Measurements from ENCODE around the gene DESI1. TPM values are rescaled to one million over a fixed set of nuclear protein-coding genes. Genes with fewer than 3 reads are reported as not detected.
A peak's percentile ranks its signal among the peaks of the same experiment; 100 is the strongest.

The DESI1 gene
- polyA plus RNA-seq, 2 of the 4 experiments (the other 2 are of a cell fraction): 13.9 to 19.4 TPM

DNA sequence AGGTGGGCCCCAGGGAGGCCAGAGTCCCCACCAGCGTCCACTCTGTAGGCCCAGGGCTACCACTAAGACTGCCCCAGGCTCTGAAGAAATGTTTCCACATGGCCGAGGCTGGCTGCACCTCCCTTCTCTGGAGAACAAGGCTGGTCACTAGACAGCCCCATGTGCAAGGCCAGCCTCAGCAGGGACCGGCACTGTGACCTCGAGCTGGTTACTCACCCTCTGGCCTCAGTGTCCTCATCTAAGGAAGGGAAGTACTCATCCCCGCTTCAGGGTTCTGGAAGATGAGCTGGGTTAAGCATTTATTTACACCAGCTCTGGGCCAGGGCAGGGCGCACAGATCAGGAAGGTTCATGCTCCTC, 40.9 kb downstream of the DESI1 start:
- ATAC-seq (no peak), FAIRE-seq (no peak), DNase-seq (ENCODE audit: low read depth in 1 of 2, low spot score in 1 of 2) (no peak)
- H3K4me2 ChIP-seq: no peak overlapping the region
- no CpG with 5 or more reads among the region's 6 CpGs for WGBS (ENCODE audit: missing lambda C conversion rate)
- H3K9me3 ChIP-seq: no peaks in the 10 kb centered on the region
- TF ChIP-seq, protein P1, sequence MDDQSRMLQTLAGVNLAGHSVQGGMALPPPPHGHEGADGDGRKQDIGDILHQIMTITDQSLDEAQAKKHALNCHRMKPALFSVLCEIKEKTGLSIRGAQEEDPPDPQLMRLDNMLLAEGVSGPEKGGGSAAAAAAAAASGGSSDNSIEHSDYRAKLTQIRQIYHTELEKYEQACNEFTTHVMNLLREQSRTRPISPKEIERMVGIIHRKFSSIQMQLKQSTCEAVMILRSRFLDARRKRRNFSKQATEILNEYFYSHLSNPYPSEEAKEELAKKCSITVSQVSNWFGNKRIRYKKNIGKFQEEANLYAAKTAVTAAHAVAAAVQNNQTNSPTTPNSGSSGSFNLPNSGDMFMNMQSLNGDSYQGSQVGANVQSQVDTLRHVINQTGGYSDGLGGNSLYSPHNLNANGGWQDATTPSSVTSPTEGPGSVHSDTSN (IDR thresholded peaks at IDR 0.05): no peak
- no peak for TF ChIP-seq TFCP2L1 (CRISPR knock-in tag; IDR thresholded peaks at IDR 0.05)
- no peak for TF ChIP-seq FOXS1 (CRISPR knock-in tag; IDR thresholded peaks at IDR 0.05)
- TF ChIP-seq, protein P2, sequence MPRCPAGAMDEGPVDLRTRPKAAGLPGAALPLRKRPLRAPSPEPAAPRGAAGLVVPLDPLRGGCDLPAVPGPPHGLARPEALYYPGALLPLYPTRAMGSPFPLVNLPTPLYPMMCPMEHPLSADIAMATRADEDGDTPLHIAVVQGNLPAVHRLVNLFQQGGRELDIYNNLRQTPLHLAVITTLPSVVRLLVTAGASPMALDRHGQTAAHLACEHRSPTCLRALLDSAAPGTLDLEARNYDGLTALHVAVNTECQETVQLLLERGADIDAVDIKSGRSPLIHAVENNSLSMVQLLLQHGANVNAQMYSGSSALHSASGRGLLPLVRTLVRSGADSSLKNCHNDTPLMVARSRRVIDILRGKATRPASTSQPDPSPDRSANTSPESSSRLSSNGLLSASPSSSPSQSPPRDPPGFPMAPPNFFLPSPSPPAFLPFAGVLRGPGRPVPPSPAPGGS (IDR thresholded peaks at IDR 0.05): no peak
- TF ChIP-seq HOXB13 (CRISPR knock-in tag; IDR thresholded peaks at IDR 0.05; ENCODE audit: low read depth): no peak
- CTCF ChIA-PET: interaction anchor here (1.1 to 4.6 kb wide), 5 partner anchors 10 to 87 kb away, joined by 3 to 17 read pairs (median 4); partner anchors contain the start of genes PMM1 and POLR3H
- H3K4me3 ChIP-seq: no peak overlapping the region
- POLR2A ChIA-PET: interaction anchor here (2.4 kb wide), 1 partner anchor 10 kb away, joined by 12 read pairs; the partner anchor contains the start of gene PMM1
- no peak overlapping the region for H3K27ac ChIP-seq
- H3K4me1 ChIP-seq: no peaks in the 10 kb centered on the region

DNA sequence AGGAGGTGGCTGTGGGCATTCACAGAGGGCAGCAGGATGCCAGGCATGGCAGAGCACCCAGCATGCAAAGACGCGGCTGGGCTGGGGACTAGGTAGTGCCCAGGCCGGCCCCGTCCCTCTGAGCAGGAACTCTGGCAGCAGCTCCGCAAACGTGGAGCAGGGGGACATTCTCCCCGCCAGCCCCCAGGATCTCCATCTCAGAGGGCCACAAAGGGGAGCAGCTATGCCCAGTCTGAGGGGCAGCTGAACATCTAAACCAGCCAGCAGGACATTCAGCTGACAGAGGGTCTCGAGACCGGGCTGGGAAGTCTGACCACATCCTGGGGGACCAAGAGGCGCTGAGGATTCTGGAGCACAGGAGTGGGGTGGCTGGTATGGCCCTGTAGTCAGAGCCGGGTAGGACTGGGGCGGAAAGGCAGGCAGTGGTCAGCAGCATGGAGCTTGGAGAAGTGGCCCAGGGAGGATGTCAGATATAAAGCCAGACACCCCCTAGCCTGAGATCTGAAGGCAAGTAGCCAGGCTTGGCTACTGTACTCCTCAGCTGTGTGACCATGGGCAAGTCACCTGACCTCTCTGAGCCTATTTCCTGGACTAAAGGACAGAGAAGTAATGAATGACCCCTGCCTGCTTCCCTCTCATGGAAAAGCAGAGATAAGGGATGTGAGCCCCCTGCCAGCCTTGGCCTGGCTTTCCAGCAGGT, 41.4 kb downstream of the DESI1 start:
- no peak overlapping the region for H3K4me3 ChIP-seq
- POLR2A ChIA-PET: interaction anchor here (2.4 kb wide), 1 partner anchor 10 kb away, joined by 12 read pairs; the partner anchor contains the start of gene PMM1
- CTCF ChIA-PET: interaction anchor here (1.1 to 4.6 kb wide), 7 partner anchors 10 to 87 kb away, joined by 3 to 17 read pairs (median 5); partner anchors contain the start of genes PMM1 and POLR3H
- H3K9me3 ChIP-seq: no peaks in the 10 kb centered on the region
- WGBS (ENCODE audit: missing lambda C conversion rate): 92% methylated on average over 10 of the region's 12 CpGs
- ATAC-seq: no peak
- no peak overlapping the region for H3K4me2 ChIP-seq
- TF ChIP-seq NFE2L2 (conservative IDR thresholded peaks at IDR 0.05; ENCODE audit: low read length) (no peak), ZFP36 (IDR thresholded peaks at IDR 0.05; ENCODE audit: borderline replicate concordance, partially characterized antibody) (peak; percentile 42)
- H3K27ac ChIP-seq: no peak overlapping the region
- no peak for FAIRE-seq
- no peaks in the 10 kb centered on the region for H3K4me1 ChIP-seq
- no peak for DNase-seq (ENCODE audit: low read depth in 1 of 2, low spot score in 1 of 2)

DNA sequence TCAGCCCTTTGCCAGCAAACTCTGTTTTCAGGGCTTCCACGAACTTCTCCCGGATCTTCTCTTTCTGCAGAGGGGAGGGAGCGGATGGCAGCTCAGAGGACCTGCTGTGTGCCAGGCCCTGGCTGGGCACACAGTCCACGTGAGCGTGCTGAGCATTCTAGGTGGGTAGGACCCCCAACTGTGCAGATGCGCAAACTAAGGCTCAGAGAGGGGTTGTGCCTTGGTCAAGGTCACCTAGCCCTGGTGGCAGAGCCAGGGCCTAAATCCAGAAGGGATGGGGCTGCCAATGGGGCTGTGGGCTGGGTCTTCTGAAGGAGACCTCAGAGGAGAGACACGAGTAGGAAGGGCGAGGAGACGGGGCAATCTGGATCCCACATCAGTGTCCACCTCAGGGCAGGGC, 42.0 kb downstream of the DESI1 start:
- CTCF ChIA-PET: interaction anchor here (0.9 to 4.6 kb wide), 7 partner anchors 10 to 88 kb away, joined by 3 to 17 read pairs (median 5); partner anchors contain the start of genes PMM1 and POLR3H
- TF ChIP-seq, protein P3, sequence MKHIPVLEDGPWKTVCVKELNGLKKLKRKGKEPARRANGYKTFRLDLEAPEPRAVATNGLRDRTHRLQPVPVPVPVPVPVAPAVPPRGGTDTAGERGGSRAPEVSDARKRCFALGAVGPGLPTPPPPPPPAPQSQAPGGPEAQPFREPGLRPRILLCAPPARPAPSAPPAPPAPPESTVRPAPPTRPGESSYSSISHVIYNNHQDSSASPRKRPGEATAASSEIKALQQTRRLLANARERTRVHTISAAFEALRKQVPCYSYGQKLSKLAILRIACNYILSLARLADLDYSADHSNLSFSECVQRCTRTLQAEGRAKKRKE (CRISPR knock-in tag; IDR thresholded peaks at IDR 0.05; ENCODE audit: low read depth): no peak
- TF ChIP-seq NPAS2 (CRISPR knock-in tag; IDR thresholded peaks at IDR 0.05; ENCODE audit: borderline replicate concordance) (no peak), RFX5 (IDR thresholded peaks at IDR 0.05) (no peak)
- 98% methylated on average over 6 of the region's 9 CpGs for WGBS (ENCODE audit: missing lambda C conversion rate)
- ATAC-seq (no peak), DNase-seq (ENCODE audit: low read depth in 1 of 2, low spot score in 1 of 2) (no peak), FAIRE-seq (no peak)
- Histone ChIP-seq H3K9me3 (no peaks in the 10 kb centered on the region), H3K4me1 (no peaks in the 10 kb centered on the region), H3K4me3 (no peak overlapping the region), H3K27ac (no peak overlapping the region), H3K4me2 (no peak overlapping the region)
- POLR2A ChIA-PET: interaction anchor here (2.4 kb wide), 1 partner anchor 11 kb away, joined by 12 read pairs; the partner anchor contains the start of gene PMM1

DNA sequence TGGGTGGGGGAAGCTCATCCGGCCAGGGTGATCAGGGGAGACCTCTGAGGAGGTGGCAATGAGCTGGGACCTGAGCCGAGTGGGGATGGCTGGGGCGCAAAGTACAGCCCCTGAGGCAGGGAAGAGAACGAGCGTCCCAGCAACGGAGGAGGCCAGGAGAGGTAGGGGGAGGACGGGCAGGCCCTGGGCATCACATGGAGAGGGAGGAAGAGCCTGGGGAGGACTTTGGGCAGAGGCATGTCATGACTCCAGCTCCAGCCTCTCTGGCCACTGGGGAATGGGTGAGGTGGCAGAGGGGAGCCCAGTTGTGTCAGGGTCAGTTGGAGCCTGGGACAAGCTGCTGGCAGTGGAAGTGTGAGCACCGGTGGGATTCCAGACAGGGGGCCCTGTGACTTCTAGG, 42.7 kb downstream of the DESI1 start:
- no peaks in the 10 kb centered on the region for H3K4me1 ChIP-seq
- H3K4me2 ChIP-seq: no peak overlapping the region
- no peak overlapping the region for H3K4me3 ChIP-seq
- no peak for FAIRE-seq
- no peak for ATAC-seq
- no peak overlapping the region for H3K27ac ChIP-seq
- TF ChIP-seq KDM1A (IDR thresholded peaks at IDR 0.05; ENCODE audit: low read depth) (no peak), HDAC2 (IDR thresholded peaks at IDR 0.05) (no peak), TFCP2L1 (CRISPR knock-in tag; IDR thresholded peaks at IDR 0.05) (no peak), RNF2 (IDR thresholded peaks at IDR 0.05; ENCODE audit: borderline replicate concordance, low read depth) (no peak), NFE2L2 (conservative IDR thresholded peaks at IDR 0.05; ENCODE audit: low read length) (no peak), HOXB13 (CRISPR knock-in tag; IDR thresholded peaks at IDR 0.05; ENCODE audit: low read depth) (no peak), CEBPB (IDR thresholded peaks at IDR 0.05) (no peak)
- TF ChIP-seq, protein P4, sequence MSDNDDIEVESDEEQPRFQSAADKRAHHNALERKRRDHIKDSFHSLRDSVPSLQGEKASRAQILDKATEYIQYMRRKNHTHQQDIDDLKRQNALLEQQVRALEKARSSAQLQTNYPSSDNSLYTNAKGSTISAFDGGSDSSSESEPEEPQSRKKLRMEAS (IDR thresholded peaks at IDR 0.05): no peak
- TF ChIP-seq, protein P5, sequence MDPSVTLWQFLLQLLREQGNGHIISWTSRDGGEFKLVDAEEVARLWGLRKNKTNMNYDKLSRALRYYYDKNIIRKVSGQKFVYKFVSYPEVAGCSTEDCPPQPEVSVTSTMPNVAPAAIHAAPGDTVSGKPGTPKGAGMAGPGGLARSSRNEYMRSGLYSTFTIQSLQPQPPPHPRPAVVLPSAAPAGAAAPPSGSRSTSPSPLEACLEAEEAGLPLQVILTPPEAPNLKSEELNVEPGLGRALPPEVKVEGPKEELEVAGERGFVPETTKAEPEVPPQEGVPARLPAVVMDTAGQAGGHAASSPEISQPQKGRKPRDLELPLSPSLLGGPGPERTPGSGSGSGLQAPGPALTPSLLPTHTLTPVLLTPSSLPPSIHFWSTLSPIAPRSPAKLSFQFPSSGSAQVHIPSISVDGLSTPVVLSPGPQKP (IDR thresholded peaks at IDR 0.05; ENCODE audit: low read depth, low read length): no peak
- 88% methylated on average over 8 of the region's 8 CpGs for WGBS (ENCODE audit: missing lambda C conversion rate)
- DNase-seq (ENCODE audit: low read depth in 1 of 2, low spot score in 1 of 2): no peak
- H3K9me3 ChIP-seq: no peaks in the 10 kb centered on the region
- ChIA-PET CTCF (interaction anchor here (0.7 to 2.9 kb wide), 9 partner anchors 8 to 34 kb away, joined by 3 to 12 read pairs (median 5); partner anchors contain the start of gene POLR3H), POLR2A (interaction anchor here (2.4 kb wide), 1 partner anchor 12 kb away, joined by 12 read pairs; the partner anchor contains the start of gene PMM1)

Data from A549 (cell line).